ENCODE results near the gene TEKT3.

TEKT3 gene

DNA sequence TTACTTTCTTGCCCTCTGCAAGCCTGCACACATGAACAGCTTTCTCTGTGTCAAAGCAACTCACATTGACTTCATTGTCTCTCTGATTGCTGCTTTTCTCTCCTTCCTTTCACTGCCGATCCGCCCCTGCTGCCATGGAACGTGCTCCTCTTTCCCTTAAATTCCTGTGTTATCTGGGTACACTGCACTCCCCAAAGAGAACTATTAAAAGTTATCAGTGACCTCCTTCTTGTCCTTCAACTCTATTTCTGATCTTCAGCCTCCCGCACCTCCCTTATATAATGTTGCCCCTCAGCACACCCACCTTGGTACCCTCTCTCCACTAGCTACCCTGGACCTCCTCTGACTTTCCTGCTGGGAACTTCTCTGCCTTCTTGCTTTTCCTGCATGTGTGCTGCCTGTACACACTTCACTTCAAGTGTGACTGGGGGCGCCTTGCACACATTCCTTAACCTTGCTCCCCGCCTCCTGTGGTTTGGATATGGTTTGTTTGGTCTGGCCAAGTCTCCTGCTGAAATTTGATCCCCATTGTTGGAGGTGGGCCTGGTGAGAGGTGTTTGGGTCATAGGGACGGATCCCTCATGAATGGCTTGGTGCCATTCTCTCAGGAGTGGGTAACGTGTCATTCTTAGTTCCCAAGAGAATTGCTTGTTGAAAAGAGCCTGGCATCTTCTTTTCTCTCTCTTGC lies 49.6 kb downstream of the TEKT3 start:
- no peak for DNase-seq (ENCODE audit: low read depth)

GRCh38 chr17:15290605-15291004 lies 50.8 kb downstream of the TEKT3 start:
- DNase-seq (ENCODE audit: low read depth) = no peak

GRCh38 chr17:15289285-15290183 lies 51.9 kb downstream of the TEKT3 start:
- DNase-seq (ENCODE audit: low read depth) = no peak

GRCh38 chr17:15288859-15289258 lies 52.5 kb downstream of the TEKT3 start:
- no peak for DNase-seq (ENCODE audit: low read depth)

DNA sequence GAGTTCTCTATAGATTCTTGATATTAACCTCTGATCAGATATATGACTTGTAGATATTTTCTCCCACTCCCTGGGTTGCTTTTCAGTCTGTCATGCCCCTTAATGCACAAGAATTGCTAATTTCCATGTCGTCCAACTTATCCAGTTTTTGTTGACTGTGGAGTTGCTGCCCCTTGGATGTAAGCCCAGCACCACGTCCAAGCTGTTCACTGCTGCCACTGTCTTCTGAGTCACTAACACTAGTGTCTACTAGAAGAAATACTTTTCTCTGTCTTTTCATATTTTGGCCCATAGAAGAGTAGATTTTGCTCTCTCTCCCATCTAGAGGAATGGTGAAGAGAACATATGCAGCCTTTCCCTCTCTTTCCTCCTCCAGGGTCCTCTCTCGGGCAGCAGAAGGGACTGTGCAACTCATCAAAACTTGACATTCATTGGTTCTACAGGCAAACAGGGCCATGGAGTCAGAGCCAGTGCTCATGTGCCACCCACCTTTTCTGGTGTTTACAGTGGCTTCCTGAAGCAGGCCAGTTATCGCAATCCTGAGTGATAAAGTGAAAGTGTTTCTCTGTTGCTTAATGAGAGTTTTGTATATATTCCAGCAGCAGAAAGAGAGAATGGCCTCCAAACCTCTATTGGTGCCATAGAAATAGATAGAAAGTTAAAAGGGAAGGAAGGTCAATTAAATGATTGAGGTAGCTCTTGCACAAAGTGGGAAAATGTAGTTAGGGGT lies 53.7 kb downstream of the TEKT3 start:
- DNase-seq (ENCODE audit: low read depth) = no peak

GRCh38 chr17:15285466-15285865 lies 55.9 kb downstream of the TEKT3 start:
- DNase-seq (ENCODE audit: low read depth) = no peak

DNA sequence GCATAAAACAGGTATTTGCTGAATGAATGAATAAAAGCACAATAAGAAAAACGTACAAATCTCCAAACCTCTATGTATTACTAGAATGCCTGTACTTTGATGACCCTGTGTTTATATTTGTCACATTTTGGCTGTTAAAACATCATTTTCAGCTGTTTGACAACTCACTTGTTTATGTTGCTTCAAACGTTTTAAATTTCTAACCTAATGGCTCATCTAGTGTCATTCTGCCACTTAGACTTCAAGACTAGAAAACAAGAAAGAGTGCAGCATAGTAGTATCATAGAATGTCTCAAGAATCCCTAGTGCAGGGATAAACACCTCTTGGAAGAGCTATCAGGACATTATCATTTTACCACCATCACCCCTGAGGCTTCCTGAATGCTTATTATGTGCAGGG lies 56.9 kb downstream of the TEKT3 start:
- DNase-seq (ENCODE audit: low read depth) = no peak

DNA sequence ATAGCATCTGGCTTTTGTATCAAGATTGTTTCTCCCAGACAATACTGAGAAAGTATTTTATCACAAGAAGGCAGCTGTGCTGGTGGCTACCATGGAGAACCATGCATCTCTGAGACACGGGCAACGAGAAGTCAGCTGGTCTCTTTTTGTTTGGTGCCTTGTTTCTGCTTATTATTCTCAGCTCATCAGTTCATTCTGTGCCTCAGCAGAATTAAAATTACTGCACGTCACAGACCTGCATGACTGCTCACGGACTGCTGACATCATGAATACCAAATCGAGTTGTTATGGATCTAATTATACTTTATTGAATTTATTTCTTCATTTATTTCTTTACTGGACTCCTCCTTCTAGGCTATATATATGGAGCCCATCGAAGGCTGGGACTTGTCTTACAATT lies 57.3 kb downstream of the TEKT3 start:
- DNase-seq (ENCODE audit: low read depth) = no peak

- no peak for DNase-seq (ENCODE audit: low read depth)
Observed at GRCh38 chr17:15281909-15282308, 59.5 kb downstream of the TEKT3 start.

DNA sequence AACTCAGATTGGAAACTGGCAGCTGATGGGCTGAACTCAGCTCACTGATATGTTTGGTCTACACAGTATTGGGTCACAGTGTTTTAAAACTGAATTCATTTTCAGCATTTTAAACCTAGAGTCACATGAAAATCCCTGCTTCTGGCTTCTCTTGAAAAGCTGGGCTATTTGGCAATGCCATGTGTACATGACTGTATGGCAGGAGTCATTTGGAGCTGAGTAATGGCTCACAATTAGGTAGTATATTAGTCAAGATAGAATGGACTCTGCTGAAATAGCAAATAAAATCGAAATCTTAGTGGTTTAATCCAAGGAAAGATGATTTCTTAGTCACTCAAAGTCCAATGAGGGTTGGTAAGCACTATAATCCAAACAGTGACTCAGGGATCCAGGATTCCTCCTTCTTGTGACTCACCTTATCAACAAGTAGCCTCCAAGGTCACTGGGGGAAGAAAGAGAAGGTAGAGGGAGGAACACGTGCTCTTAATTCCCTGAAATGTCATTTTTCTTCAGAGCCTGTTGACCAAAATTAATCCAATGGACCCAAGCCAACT lies 62.4 kb downstream of the TEKT3 start:
- no peak for DNase-seq (ENCODE audit: low read depth)

- no peak for DNase-seq (ENCODE audit: low read depth)
Observed at GRCh38 chr17:15278380-15278779, 63.0 kb downstream of the TEKT3 start.

GRCh38 chr17:15274017-15274416 lies 67.4 kb downstream of the TEKT3 start:
- DNase-seq (ENCODE audit: low read depth) = no peak

DNA sequence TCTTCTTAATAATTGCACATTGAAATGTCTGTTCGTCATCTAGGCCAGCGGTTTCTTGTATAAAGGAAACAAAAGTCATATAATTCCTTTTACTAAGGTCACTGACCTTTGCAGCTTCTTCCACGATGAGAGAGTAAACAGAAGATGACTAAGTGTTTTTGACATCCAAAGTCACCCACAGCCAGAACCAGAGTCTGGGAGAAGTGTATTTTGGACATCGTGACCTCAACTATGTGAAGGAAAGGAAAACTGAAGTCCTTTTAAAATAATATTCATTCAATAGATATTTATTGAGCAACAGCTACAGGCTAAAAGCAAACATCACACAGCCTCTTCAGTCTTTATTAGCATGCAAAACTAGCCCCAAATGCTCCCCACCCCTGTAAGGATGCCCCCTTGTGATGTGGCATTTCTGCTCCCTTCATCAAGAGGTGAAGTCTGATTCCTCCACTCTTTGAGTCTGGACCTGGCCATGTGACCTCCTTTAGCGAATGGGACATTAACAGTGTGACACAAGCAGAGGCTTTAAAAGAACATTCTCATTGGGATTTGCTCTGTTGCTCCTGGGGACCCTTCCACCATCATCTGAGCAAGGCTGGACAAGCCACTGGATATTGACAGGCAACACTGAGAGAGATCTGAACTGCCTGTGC lies 68.1 kb downstream of the TEKT3 start:
- no peak for DNase-seq (ENCODE audit: low read depth)

DNA sequence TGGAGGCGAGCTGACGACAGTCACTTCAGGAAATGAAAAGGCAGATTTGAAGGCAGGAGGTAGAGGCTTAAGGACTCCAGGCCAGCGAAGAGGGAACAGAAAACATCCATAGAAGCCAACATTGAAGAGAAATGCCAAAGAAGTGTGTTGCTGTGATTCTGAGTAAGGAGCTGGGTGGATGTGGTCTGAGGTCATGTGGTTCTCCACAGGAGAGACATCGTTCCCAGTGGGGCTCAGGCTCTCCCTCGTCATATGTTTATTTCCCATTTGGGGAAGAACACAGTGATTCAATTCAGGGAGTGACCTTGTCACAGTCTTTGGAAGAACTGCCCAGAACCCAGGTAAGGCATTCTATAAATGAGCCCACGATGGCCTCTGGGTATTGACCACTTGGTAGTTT lies 69.7 kb downstream of the TEKT3 start:
- no peak for DNase-seq (ENCODE audit: low read depth)

- DNase-seq (ENCODE audit: low read depth) = no peak
Observed at GRCh38 chr17:15270628-15271381, 70.6 kb downstream of the TEKT3 start.

DNA sequence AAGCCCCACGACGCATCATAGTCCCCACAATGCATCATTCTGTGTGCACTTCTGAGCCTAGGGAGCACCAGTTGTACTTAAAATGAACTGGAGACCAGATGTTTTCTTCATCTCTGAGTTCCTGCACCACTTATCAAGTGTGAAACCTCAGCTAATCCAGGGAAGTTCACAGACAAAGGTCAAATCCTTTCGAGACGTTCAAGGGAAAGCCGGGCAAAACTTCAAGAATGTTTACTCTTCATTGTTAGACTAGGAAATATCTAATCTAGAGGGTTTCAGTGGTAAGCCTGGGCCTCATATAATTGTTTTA lies 71.7 kb downstream of the TEKT3 start:
- no peak for DNase-seq (ENCODE audit: low read depth)

DNA sequence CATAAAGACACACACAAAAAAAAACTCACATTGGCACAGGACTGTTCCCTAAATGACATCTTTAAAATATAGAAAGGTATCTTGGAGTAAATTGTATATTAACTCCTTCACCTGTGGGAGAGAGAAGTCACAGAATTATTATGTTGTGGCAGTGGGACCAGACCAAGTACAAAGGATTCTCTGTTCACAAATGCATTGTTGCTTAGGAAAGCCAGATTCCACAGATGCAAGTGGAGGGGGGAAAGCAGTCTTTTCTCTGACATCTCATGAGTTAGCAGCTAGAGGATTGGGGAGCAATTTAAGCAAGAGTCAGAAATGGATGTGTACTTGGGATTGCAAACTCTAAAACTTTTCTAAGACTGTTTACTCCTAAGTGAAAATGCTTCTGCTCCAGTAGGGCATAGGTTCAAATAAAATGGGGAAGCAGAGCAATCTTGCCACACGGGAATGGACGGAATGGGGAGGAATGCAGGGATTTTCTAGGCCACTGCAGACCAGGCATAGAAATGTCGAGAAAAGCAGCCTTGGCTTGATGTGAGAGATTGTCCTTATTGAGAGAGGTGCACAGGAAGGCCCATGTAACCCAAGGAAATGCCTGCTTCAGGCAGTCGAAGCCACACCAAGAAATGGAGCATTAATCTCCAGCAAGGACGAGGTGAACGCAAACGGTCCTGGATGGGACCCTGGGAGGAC lies 72.2 kb downstream of the TEKT3 start:
- DNase-seq (ENCODE audit: low read depth) = no peak

- DNase-seq (ENCODE audit: low read depth) = no peak
Observed at GRCh38 chr17:15268461-15268860, 72.9 kb downstream of the TEKT3 start.

GRCh38 chr17:15267996-15268395 lies 73.4 kb downstream of the TEKT3 start:
- DNase-seq (ENCODE audit: low read depth) = no peak

GRCh38 chr17:15266325-15267125 lies 74.9 kb downstream of the TEKT3 start:
- DNase-seq (ENCODE audit: low read depth) = no peak

All from activated gamma-delta T cell treated with anti-CD3 and anti-CD28 coated beads, Interleukin-2, amount 50 U/mL, for 16 hours (primary cell).